HepG2 (cell line): ENCODE results near the gene WDR91.

ENCODE experiments used
- AHR ChIP-seq: IDR thresholded peaks from 2 replicates; pipeline ENCODE4 v1.6.1; 2018; ENCODE audit warnings: missing genetic modification reagents, missing compliant biosample characterization
- GABPA ChIP-seq, 2 experiments: IDR thresholded peaks; 2 replicates each; pipeline ENCODE4 v1.6.1; 2011 to 2016; ENCODE audit warnings: low read depth in 2 of 2, low read length in 1 of 2, missing biosample characterization in 1 of 2, missing genetic modification characterization in 1 of 2
- HOXA7 ChIP-seq: sonication (generic); formaldehyde crosslinking; IDR thresholded peaks from 2 replicates; pipeline ENCODE4 v1.8.1; 2022; ENCODE audit warnings: mild to moderate bottlenecking, missing genetic modification reagents, moderate library complexity
- MYC ChIP-seq: sonication (generic); formaldehyde crosslinking; IDR thresholded peaks from 2 replicates; pipeline ENCODE4 v1.9.0; 2021; ENCODE audit warnings: missing genetic modification reagents, borderline replicate concordance
- PCBP1 ChIP-seq: fragments of 200-400 bp; formaldehyde crosslinking; IDR thresholded peaks from 2 replicates; pipeline ENCODE4 v1.6.1; 2017; ENCODE audit warnings: mild to moderate bottlenecking, low read depth, low read length, borderline replicate concordance
- PCBP2 ChIP-seq: fragments of 200-400 bp; formaldehyde crosslinking; optimal IDR thresholded peaks from 2 replicates; pipeline ENCODE3; 2018; ENCODE audit warnings: low read length, low read depth; ENCODE audit not compliant: poor library complexity, severe bottlenecking
- RXRA ChIP-seq: sonication (generic); formaldehyde crosslinking; IDR thresholded peaks from 2 replicates; pipeline ENCODE4 v1.5.1; 2020; ENCODE audit warnings: missing genetic modification reagents
- SALL2 ChIP-seq: sonication (generic); formaldehyde crosslinking; IDR thresholded peaks from 2 replicates; pipeline ENCODE4 v1.8.1; 2023; ENCODE audit warnings: mild to moderate bottlenecking, missing genetic modification reagents, inconsistent platforms
- SMC3 ChIP-seq: IDR thresholded peaks from 2 replicates; pipeline ENCODE4 v1.6.1; 2011; ENCODE audit warnings: low read length, improper control_type of control experiment
- TCF7L2 ChIP-seq: IDR thresholded peaks from 2 replicates; pipeline ENCODE4 v1.6.1; 2011; ENCODE audit warnings: mild to moderate bottlenecking, low read depth, low read length, moderate library complexity
- ZNF331 ChIP-seq: sonication (generic); formaldehyde crosslinking; IDR thresholded peaks from 2 replicates; pipeline ENCODE4 v1.4.0; 2020; ENCODE audit warnings: missing genetic modification reagents
- ZNF674 ChIP-seq: sonication (generic); formaldehyde crosslinking; IDR thresholded peaks from 2 replicates; pipeline ENCODE4 v1.5.0; 2020; ENCODE audit warnings: low read depth, mild to moderate bottlenecking, missing genetic modification reagents
- TF ChIP-seq, protein P1 (sequence below): sonication (generic); formaldehyde crosslinking; IDR thresholded peaks from 2 replicates; pipeline ENCODE4 v1.4.0; 2020; ENCODE audit warnings: low read depth, mild to moderate bottlenecking, missing genetic modification reagents
- TF ChIP-seq, protein P2 (sequence below): sonication (generic); formaldehyde crosslinking; IDR thresholded peaks from 2 replicates; pipeline ENCODE4 v1.4.0; 2020; ENCODE audit warnings: missing genetic modification reagents, borderline replicate concordance

DNA sequence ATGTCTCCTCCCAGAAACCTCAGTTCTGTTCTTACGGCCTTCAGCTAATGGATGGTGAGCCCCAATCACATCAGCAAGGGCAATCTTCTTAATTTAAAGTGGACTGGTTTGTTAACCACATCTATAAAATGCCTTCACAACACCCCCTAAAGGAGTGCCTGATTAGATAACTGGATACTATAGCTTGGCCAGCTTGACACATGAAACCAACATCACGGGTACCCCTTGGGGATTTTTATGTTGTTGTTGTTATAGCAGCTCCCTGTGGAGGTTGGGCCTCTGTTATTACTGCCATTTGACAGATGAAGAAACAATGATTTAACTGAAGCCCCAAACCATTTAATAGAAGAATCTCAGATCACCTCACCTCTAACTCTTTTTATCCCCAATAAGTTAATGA, 49.1 kb upstream of the WDR91 start:
- no peak for TF ChIP-seq GABPA (IDR thresholded peaks at IDR 0.05; ENCODE audit: low read depth, low read length)
- no peak for TF ChIP-seq GABPA (CRISPR knock-in tag; IDR thresholded peaks at IDR 0.05; ENCODE audit: low read depth)
- no peak for TF ChIP-seq SALL2
- TF ChIP-seq MYC (CRISPR knock-in tag), result no peak
- no peak for TF ChIP-seq PCBP1
- no peak for TF ChIP-seq HOXA7 (CRISPR knock-in tag)
- TF ChIP-seq, protein P1, sequence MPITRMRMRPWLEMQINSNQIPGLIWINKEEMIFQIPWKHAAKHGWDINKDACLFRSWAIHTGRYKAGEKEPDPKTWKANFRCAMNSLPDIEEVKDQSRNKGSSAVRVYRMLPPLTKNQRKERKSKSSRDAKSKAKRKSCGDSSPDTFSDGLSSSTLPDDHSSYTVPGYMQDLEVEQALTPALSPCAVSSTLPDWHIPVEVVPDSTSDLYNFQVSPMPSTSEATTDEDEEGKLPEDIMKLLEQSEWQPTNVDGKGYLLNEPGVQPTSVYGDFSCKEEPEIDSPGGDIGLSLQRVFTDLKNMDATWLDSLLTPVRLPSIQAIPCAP, result no peak
- TF ChIP-seq ZNF331 (CRISPR knock-in tag), result no peak
- no peak for TF ChIP-seq SMC3
- TF ChIP-seq RXRA (CRISPR knock-in tag), result no peak
- TF ChIP-seq, protein P2, sequence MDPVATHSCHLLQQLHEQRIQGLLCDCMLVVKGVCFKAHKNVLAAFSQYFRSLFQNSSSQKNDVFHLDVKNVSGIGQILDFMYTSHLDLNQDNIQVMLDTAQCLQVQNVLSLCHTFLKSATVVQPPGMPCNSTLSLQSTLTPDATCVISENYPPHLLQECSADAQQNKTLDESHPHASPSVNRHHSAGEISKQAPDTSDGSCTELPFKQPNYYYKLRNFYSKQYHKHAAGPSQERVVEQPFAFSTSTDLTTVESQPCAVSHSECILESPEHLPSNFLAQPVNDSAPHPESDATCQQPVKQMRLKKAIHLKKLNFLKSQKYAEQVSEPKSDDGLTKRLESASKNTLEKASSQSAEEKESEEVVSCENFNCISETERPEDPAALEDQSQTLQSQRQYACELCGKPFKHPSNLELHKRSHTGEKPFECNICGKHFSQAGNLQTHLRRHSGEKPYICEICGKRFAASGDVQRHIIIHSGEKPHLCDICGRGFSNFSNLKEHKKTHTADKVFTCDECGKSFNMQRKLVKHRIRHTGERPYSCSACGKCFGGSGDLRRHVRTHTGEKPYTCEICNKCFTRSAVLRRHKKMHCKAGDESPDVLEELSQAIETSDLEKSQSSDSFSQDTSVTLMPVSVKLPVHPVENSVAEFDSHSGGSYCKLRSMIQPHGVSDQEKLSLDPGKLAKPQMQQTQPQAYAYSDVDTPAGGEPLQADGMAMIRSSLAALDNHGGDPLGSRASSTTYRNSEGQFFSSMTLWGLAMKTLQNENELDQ (CRISPR knock-in tag), result no peak
- TF ChIP-seq AHR (CRISPR knock-in tag), result no peak
- no peak for TF ChIP-seq ZNF674
- no peak for TF ChIP-seq PCBP2
- no peak for TF ChIP-seq TCF7L2
